KOPT-K1 (cell line): ENCODE data around the gene NHERF2.

Experiments used
- H3K27ac ChIP-seq: fragments of 200-600 bp; sonication (generic); 2 replicates; pipeline ENCODE4 v1.5.1; 2016; ENCODE audit warnings: antibody characterized with exemption, mild to moderate bottlenecking, low read depth, low read length; ENCODE audit not compliant: poor library complexity, severe bottlenecking
- H3K36me3 ChIP-seq: fragments of 200-600 bp; sonication (generic); 2 replicates; pipeline ENCODE4 v1.5.1; 2017; ENCODE audit warnings: antibody characterized with exemption, mild to moderate bottlenecking, low read length, moderate library complexity; ENCODE audit not compliant: insufficient read depth
- H3K9me3 ChIP-seq: fragments of 200-600 bp; sonication (generic); 2 replicates; pipeline ENCODE4 v1.5.1; 2017; ENCODE audit warnings: antibody characterized with exemption, low read length, mild to moderate bottlenecking; ENCODE audit not compliant: insufficient read depth, poor library complexity, severe bottlenecking

NHERF2 gene

DNA sequence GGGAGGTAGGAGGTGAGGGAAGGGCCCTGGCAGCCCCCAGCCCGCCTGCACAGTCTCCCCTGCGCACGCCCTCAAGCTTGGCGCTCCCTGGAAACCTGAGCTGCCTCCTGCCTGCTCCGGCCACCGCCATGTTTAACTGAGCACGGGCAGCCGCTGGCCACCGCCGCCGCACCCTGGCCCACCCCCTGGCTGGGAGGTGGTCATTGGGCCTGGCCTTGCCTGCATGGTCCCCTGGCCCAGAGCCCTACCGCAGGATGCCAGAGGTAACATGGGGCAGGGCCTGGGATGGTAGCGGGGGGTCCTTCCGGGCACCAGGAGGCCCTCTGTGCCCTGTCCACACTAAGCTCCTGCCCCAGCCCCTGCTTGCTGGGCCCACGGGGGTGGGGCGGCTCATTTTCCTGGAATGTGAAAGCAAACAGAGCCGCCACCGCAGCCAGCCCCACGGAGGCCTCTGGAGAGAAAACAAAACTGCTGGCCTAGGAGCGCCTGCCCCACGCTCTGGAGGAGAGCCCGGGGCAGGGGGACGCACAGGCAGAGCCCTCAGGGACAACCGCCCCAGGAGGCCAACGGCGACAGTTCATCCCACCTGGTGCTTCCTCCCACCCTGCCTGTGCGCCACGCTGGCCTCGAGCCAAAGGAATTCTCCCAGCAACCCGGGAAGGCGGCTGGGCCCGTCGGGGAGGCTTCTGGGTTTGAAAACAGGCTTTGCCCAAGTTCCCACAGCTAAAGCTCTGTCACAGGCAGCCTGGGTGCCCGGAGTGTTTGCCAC lies 8.9 kb downstream of the NHERF2 start:
- Histone ChIP-seq H3K36me3 (no peaks in the 10 kb centered on the region), H3K27ac (no peak overlapping the region), H3K9me3 (no peaks in the 10 kb centered on the region)

- no peak overlapping the region for H3K27ac ChIP-seq
- H3K9me3 ChIP-seq, result no peaks in the 10 kb centered on the region
- no peaks in the 10 kb centered on the region for H3K36me3 ChIP-seq
Observed at GRCh38 chr16:2036200-2036966, 9.7 kb downstream of the NHERF2 start.

DNA sequence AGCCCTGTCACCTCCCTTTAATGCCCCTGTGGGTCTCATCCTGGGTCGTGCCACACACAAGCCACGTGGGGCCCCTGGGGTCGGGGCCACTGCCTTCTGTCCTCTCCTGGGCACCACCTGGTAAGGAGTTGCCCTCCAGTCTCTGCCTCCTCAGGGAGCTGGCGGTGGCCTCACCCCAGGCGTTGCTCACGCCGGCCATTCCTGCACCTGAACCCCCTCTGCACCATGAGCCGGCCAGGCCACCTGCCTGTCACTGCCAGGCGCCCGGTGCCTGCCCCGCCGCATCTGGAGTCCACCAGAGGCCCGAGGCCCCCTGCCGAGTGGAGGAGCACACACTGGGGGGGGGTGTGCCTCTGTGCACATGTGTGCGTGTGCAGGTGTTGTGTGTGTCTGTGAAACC lies 10.4 kb downstream of the NHERF2 start:
- H3K27ac ChIP-seq, result no peak overlapping the region
- no peaks in the 10 kb centered on the region for H3K9me3 ChIP-seq

GRCh38 chr16:2037647-2038381 lies 11.1 kb downstream of the NHERF2 start:
- no peaks in the 10 kb centered on the region; the same call in 1 of the 2 replicates for H3K36me3 ChIP-seq
- no peaks in the 10 kb centered on the region for H3K9me3 ChIP-seq
- no peak overlapping the region for H3K27ac ChIP-seq

More for the DNA sequence above, 10.4 kb downstream of the NHERF2 start:
- no peaks in the 10 kb centered on the region; the same call in 1 of the 2 replicates for H3K36me3 ChIP-seq

GRCh38 chr16:2038382-2039231 lies 11.9 kb downstream of the NHERF2 start:
- Histone ChIP-seq H3K36me3 (peaks cover 8% of the 10 kb centered on the region; the same call in 1 of the 2 replicates), H3K9me3 (no peaks in the 10 kb centered on the region), H3K27ac (no peak overlapping the region)

DNA sequence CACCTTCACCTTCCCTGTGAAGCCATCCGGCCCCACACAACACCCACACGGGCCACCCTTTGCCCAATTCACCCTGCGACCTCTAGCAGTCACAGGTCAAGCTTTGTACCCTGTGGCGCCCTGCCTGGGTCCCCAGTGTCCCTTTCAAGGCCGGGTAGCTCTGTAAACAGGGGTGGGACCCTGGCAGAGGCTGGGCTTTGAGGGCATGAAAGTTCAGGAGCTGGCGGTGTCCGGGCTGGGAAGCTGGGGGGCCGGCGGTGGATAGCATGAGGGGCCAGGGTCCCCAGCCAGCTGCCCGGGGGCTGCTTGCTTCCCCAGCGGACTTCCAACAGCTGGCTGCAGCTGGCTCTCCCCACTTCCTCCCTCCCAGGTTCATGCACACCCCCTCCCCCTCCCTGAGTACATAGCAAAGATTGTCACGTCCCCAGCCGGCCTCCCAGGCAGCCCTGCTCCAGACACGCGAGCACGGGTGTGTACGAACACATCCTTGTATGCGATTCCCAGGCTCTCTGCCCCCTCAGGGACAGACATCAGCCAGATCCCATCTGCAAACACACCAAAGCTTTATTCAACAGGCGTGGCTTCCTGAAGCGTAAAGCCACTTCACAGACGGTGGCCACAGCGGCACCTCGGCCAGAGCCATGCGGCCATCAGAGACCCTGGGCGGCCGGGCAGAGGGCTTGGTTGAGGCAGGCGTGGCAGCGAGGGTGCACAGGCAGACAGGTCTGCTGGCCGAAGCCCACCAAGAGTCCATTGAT lies 12.8 kb downstream of the NHERF2 start:
- H3K27ac ChIP-seq, result no peak overlapping the region
- H3K9me3 ChIP-seq, result no peaks in the 10 kb centered on the region
- peaks cover 8% of the 10 kb centered on the region; the same call in 1 of the 2 replicates for H3K36me3 ChIP-seq

DNA sequence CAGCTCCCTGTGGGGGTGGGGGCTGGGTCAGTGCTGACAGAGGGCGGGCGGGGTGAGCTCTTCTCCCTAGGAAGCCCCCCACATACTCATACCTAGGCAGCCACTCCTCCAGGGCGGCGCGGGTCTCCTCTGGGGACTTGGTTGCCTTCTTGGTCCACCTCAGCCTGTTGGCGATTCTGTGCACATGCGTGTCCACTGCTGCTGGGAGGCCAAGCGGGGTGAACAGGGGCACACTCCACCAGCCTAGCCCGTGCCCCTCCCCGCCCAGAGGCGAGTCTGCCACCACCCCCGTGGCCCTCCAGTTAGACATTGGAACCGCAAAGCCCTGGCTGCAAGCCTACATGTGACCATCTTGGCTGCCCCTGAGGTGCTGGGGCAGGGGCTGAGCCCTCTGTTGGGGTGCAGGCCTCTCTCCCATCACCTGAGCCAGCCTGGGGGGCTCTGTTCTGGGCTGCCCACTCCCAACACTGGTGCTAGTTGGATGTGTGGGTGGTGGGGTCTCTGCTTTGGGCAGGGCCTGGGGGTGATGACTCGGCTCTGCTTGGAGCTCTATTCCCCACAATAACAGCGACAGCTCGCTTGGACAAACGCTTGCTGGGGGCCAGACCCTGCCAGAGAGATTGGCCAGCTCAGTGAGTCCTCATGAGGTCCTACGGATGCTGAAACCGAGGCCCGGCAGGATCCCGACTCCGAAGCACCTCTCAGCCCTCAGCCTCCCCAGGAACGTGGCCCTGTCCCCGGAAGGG lies 13.5 kb downstream of the NHERF2 start:
- Histone ChIP-seq H3K9me3 (no peaks in the 10 kb centered on the region), H3K36me3 (peaks cover 8% of the 10 kb centered on the region; the same call in 1 of the 2 replicates), H3K27ac (no peak overlapping the region)

- no peak overlapping the region for H3K27ac ChIP-seq
- no peaks in the 10 kb centered on the region for H3K9me3 ChIP-seq
- peaks cover 8% of the 10 kb centered on the region; the same call in 1 of the 2 replicates for H3K36me3 ChIP-seq
Observed at GRCh38 chr16:2040787-2041522, 14.3 kb downstream of the NHERF2 start.

DNA sequence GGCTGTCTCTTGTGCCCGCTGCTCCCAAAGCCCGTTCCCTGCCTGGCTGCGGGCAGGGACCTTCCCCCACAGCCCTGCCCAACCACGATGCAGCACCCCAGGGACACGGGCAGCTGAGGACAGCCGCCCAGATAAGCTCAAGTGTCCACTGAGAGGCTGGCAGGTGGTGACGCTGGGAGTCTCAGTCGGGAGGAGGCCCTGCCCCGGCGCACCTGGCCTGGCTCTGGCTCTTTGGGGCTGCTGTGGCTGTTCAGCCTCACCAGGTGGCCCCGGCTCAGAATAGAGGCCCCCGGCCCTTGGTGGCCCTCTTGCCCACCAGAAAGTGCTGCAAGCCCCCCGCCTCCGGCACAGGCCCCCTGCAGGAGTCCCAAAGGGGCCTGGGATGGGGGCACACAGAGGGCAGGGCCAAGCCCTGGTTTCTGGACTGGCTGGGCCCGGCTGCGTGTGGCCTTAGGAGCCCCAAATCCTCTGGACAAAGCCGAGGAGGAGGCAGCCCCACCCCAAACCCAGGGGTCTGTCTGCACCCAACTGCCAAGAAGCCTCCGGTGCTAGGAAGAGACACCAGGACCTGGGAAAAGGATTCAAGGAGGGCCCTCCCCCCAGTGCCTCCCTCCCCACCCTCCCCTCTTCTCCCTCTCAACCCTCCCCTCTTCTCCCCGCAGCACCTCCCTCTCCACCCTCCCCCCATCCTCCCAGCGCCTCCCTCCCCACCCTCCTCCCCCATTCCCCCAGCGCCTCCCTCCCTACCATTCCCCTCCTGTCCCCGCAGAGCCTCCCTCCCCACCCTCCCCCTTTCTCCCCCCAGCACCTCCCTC lies 15.7 kb downstream of the NHERF2 start:
- Histone ChIP-seq H3K36me3 (peaks cover 8% of the 10 kb centered on the region; the same call in 1 of the 2 replicates), H3K27ac (no peak overlapping the region), H3K9me3 (no peaks in the 10 kb centered on the region)

DNA sequence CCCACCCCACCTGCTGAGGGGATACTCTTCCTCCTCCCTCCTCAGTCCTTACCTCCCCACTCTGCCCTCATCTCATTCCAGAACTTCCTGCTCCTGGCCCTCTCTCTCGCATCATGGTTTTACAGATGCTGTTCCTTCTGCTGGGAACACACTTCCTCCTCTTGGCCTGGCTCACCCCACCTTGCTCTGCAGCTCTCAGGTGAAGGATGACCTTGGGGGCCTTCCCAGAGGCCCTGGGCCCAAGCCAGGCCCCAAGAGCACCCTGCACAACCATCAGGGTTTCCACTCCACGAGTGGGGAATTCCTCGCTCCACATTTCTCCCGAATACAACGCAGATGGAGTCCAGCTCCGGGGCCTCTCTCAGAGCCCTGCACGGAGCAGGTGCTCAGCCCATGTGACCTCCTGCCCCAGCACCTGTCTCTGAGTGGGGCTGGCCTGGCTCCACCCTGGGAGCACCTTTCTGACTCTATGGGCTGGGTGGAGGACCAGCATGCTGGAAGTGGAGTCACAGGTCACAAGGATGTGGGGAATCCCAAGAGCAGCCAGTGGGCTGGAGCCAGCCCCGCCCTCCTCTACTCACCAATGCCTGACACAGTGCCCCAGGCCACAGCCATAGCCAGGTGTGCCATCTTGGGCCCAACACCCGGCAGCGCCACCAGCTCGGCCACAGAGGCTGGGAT lies 16.4 kb downstream of the NHERF2 start:
- Histone ChIP-seq H3K27ac (no peak overlapping the region), H3K9me3 (no peaks in the 10 kb centered on the region), H3K36me3 (peaks cover 8% of the 10 kb centered on the region; the same call in 1 of the 2 replicates)

DNA sequence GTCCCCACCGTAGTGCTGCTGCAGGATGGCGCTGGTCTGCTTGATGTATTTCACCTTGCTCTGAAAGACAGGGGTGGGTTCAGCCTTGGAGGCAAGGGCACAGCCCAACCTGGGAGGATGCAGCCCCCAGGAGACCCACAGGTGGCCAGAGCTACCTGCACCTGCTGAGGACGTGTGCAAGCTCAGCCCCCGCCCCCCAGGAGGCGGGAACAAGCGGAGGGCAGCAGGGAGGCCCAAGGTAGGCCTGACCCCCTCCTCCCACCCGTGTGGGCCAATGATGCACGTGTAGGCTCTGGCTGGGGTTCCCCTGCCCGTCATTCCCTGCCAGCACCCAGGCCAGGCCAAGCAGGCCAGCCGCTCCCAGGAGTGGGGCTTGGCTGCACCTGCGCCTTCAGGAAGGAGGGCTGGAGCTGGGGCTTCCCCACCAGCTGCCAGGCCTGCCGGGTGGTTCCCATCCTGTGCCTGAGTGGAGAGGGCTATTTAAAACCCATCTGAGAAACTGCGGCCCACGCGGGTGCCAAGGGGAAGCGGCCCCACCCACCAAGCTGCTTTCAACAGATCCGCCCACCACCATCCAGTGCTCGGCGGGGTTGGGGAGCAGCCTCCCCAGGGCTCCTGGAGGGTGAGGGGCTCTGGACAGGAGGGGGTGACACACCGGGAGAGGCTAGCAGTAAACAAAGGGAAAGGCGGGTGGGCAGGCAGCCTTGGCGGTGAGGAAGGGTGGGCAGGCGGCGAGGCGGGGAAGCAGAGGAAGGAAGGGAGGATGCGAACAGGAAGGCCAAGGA lies 17.2 kb downstream of the NHERF2 start:
- Histone ChIP-seq H3K9me3 (no peaks in the 10 kb centered on the region), H3K36me3 (peaks cover 8% of the 10 kb centered on the region; the same call in 1 of the 2 replicates), H3K27ac (no peak overlapping the region)
